ENCODE data around the gene NOL11. TPM values are rescaled to one million over a fixed set of nuclear protein-coding genes. Genes with fewer than 3 reads are reported as not detected.

NOL11 gene
- total and polyA plus RNA-seq, 2 of the 8 experiments (the other 6 are each of a cell fraction or from before 2014, with no cell fraction given): 58.0 to 97.2 TPM

DNA sequence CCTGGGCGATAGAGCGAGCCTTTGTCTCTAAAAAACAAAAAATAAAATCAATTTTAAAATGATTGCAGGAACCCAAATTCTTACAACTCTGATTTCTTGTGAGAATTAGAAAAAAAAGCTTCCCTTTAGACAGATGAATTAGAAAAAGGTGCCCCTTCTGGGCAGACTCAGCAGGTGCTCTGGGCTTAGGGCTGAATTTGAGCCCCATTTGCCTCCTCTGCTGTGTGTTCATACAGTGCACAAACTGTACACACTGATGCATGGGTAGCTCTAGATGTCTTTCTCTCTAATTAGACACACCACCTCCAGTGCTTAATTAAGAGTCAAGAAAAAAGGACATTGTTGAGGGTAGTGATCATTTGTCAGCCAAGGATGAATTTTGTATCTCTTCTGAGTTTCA, 38.5 kb upstream of the NOL11 start:
- H3K9me3 ChIP-seq (ENCODE audit: insufficient read depth in 2 of 2, low read depth in 1 of 2, low read length in 1 of 2): no peaks in the 10 kb centered on the region
- no peaks in the 10 kb centered on the region for H3K4me1 ChIP-seq (replicated peaks in 1 of 4; ENCODE audit: control insufficient read depth in 3 of 4, insufficient read depth in 4 of 4, low read length in 3 of 4)
- FAIRE-seq (no peak), DNase-seq (ENCODE audit: low read depth in 1 of 2, low spot score in 2 of 2) (no peak)
- no peaks in the 10 kb centered on the region for H3K23me2 ChIP-seq (ENCODE audit: low read depth, low read length)
- H3K9ac ChIP-seq (replicated peaks in 1 of 4; ENCODE audit: extremely low read depth in 1 of 4, low read depth in 3 of 4, low read length in 3 of 4): no peak overlapping the region
- H3K4me2 ChIP-seq (ENCODE audit: insufficient read depth in 1 of 2, low read depth in 2 of 2, low read length in 2 of 2): no peak overlapping the region
- H3K79me1 ChIP-seq (ENCODE audit: low read depth, low read length): no peaks in the 10 kb centered on the region
- TF ChIP-seq, protein P1, sequence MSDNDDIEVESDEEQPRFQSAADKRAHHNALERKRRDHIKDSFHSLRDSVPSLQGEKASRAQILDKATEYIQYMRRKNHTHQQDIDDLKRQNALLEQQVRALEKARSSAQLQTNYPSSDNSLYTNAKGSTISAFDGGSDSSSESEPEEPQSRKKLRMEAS (IDR thresholded peaks at IDR 0.05): no peak
- TF ChIP-seq CBX5 (IDR thresholded peaks at IDR 0.05; ENCODE audit: low read depth, low read length): no peak
- TF ChIP-seq ZNF274 (IDR thresholded peaks at IDR 0.05; ENCODE audit: borderline replicate concordance, extremely low read depth, low read length): no peak
- no peak for TF ChIP-seq NANOG (IDR thresholded peaks at IDR 0.05; ENCODE audit: insufficient read depth, low read depth, low read length, poor library complexity, severe bottlenecking)
- TF ChIP-seq FOSL1 (IDR thresholded peaks at IDR 0.05; ENCODE audit: insufficient read depth, low read depth, low read length): no peak
- no peak for TF ChIP-seq ASH2L (IDR thresholded peaks at IDR 0.05; ENCODE audit: low read length)
- TF ChIP-seq CBX8 (IDR thresholded peaks at IDR 0.05; ENCODE audit: borderline replicate concordance, low read depth, low read length): no peak
- no peak for TF ChIP-seq GTF2F1 (IDR thresholded peaks at IDR 0.05; ENCODE audit: borderline replicate concordance, low read depth, low read length)
- no peak for TF ChIP-seq SUZ12 (IDR thresholded peaks at IDR 0.05; ENCODE audit: low read length)
- TF ChIP-seq KDM4A (IDR thresholded peaks at IDR 0.05; ENCODE audit: low read depth, low read length, severe bottlenecking): no peak
- no peak for TF ChIP-seq SIN3A (conservative IDR thresholded peaks at IDR 0.05 in 1 of 2, IDR thresholded peaks at IDR 0.05 in 1 of 2; ENCODE audit: low read depth in 1 of 2, low read length in 2 of 2)
- TF ChIP-seq TAF7 (optimal IDR thresholded peaks at IDR 0.05; ENCODE audit: borderline replicate concordance, low read depth, low read length): no peak
- no peak overlapping the region for H3K56ac ChIP-seq (replicated peaks; ENCODE audit: insufficient read length, low read depth, low read length)
- H3K27ac ChIP-seq (ENCODE audit: low read depth, low read length): no peak overlapping the region
- no peak overlapping the region for H3K4ac ChIP-seq (replicated peaks; ENCODE audit: insufficient read length, low read depth, low read length)
- no peak overlapping the region for H3K23ac ChIP-seq (ENCODE audit: insufficient read length)
- CTCF ChIA-PET (ENCODE audit: partially characterized antibody): interaction anchor here (0.6 to 2.4 kb wide), 4 partner anchors 8 to 717 kb away, joined by 3 to 7 read pairs (median 4); no protein-coding TSS in a partner anchor
- H3K36me3 ChIP-seq (ENCODE audit: control insufficient read depth in 2 of 4, insufficient read depth in 4 of 4, low read length in 3 of 4): no peaks in the 10 kb centered on the region
- H2BK15ac ChIP-seq (ENCODE audit: low read length): no peak overlapping the region
- no peaks in the 10 kb centered on the region for H3K27me3 ChIP-seq (replicated peaks in 1 of 4; ENCODE audit: control insufficient read depth in 3 of 4, extremely low read depth in 1 of 4, insufficient read depth in 3 of 4, low read length in 3 of 4)
- H4K20me1 ChIP-seq (replicated peaks in 1 of 2; ENCODE audit: control insufficient read depth in 1 of 2, insufficient read depth in 2 of 2, low read length in 2 of 2): no peaks in the 10 kb centered on the region
- no peak overlapping the region for H2BK120ac ChIP-seq (replicated peaks; ENCODE audit: low read depth, low read length)
- no peak overlapping the region for H2BK20ac ChIP-seq (ENCODE audit: low read length)
- WGBS, 2 experiments (ENCODE audit: extremely low coverage in 1 of 2, insufficient coverage in 1 of 2, insufficient read length in 1 of 2, insufficient replicate concordance in 2 of 2, low coverage in 1 of 2, low lambda C conversion rate in 2 of 2, missing lambda C conversion rate in 1 of 2): 90% methylated on average over 2 of the region's 2 CpGs; no CpG with 5 or more reads in 1 of the 2 experiments
- H3K18ac ChIP-seq (ENCODE audit: extremely low read depth, low read length): no peak overlapping the region
- no peak overlapping the region for H4K8ac ChIP-seq (ENCODE audit: extremely low read depth, insufficient read depth, low read length)
- H2AFZ ChIP-seq (ENCODE audit: low read length): no peak overlapping the region
- no peak overlapping the region for H4K91ac ChIP-seq (replicated peaks; ENCODE audit: insufficient read length, low read length)
- no peak overlapping the region for H2BK12ac ChIP-seq (ENCODE audit: low read depth, low read length)
- POLR2A ChIA-PET (ENCODE audit: partially characterized antibody): no interaction called here
- H3K4me3 ChIP-seq (ENCODE audit: extremely low read depth in 1 of 4, insufficient read depth in 2 of 4, low read depth in 3 of 4, low read length in 4 of 4): no peak overlapping the region
- H2BK5ac ChIP-seq (ENCODE audit: low read depth, low read length): no peak overlapping the region
- no peak overlapping the region for H3K14ac ChIP-seq (ENCODE audit: insufficient read length)
- no peak overlapping the region for H4K5ac ChIP-seq (ENCODE audit: insufficient read length, low read depth, low read length)
- H3K79me2 ChIP-seq (ENCODE audit: control insufficient read depth in 1 of 2, insufficient read depth in 2 of 2, low read length in 2 of 2): no peaks in the 10 kb centered on the region
- no peak overlapping the region for H2AK5ac ChIP-seq (ENCODE audit: low read depth, low read length)
